ENCODE measurements around the gene ZNF575. TPM values are rescaled to one million over a fixed set of nuclear protein-coding genes. Genes with fewer than 3 reads are reported as not detected.

ZNF575 gene
- 1.8 TPM for total RNA-seq

GRCh38 chr19:43532962-43533545, at the start of gene ZNF575:
Gene ZNF575, plus strand, starts transcription at chr19:43533188. Its CDS starts 1,235 bp downstream, at chr19:43534423.

GRCh38 chr19:43504426-43505185, 28.4 kb upstream of the ZNF575 start, which contains the start of gene PHLDB3:
Gene PHLDB3, minus strand, starts transcription at chr19:43504746. Its CDS starts 628 bp downstream, at chr19:43504118.

GRCh38 chr19:43526884-43527859, 5.8 kb upstream of the ZNF575 start, which contains the start of gene ETHE1:
Gene ETHE1, minus strand, starts transcription at chr19:43527201. Its CDS starts 24 bp downstream, at chr19:43527177.

GRCh38 chr19:43575156-43575950, 42.4 kb downstream of the ZNF575 start, which contains the start of the genes PINLYP and XRCC1:
Gene PINLYP, plus strand, starts transcription at chr19:43575801. Its CDS starts 1,391 bp downstream, at chr19:43577192.
Gene XRCC1, minus strand, starts transcription at chr19:43575527. Its CDS starts 69 bp downstream, at chr19:43575458.

Other genes with a start within 250 kb of the ZNF575 start
- gene CD177, start 179.5 kb upstream of the ZNF575 start, total RNA-seq, result 29.0 TPM
- not detected for gene TEX101, start 118.3 kb upstream of the ZNF575 start, total RNA-seq
- gene LYPD3, start 67.6 kb upstream of the ZNF575 start, total RNA-seq, result 0.70 TPM
- 22.1 TPM for gene PHLDB3, start 28.4 kb upstream of the ZNF575 start, total RNA-seq
- 28.1 TPM for gene ETHE1, start 6.0 kb upstream of the ZNF575 start, total RNA-seq
- 22.9 TPM for gene XRCC1, start 42.3 kb downstream of the ZNF575 start, total RNA-seq
- gene PINLYP, start 42.6 kb downstream of the ZNF575 start, total RNA-seq, result 9.5 TPM
- 33.1 TPM for gene IRGQ, start 62.9 kb downstream of the ZNF575 start, total RNA-seq
- gene ZNF576, start 63.4 kb downstream of the ZNF575 start, total RNA-seq, result 9.4 TPM
- gene SRRM5, start 78.9 kb downstream of the ZNF575 start, total RNA-seq, result 0.06 TPM
- gene ZNF428, start 86.4 kb downstream of the ZNF575 start, total RNA-seq, result 90.2 TPM
- 24.4 TPM for gene CADM4, start 106.7 kb downstream of the ZNF575 start, total RNA-seq
- gene PLAUR, start 137.0 kb downstream of the ZNF575 start, total RNA-seq, result 16.9 TPM
- gene IRGC, start 182.9 kb downstream of the ZNF575 start, total RNA-seq, result not detected
- gene SMG9, start 221.8 kb downstream of the ZNF575 start, total RNA-seq, result 23.2 TPM
- gene KCNN4, start 247.8 kb downstream of the ZNF575 start, total RNA-seq, result 3.7 TPM

Data from metanephros (tissue), 1 donor.